Amygdala (tissue), 56 donors: ENCODE results near the gene RNF20.
"Not testable (repeated sequence)": the region's sequence is repeated elsewhere in the genome, so short reads cannot be mapped to it uniquely, and the experiment has no call there.

Experiments
- DNase-seq, 56 donors: peaks; one replicate each; lab custom pipeline; 2025; lab: John Stamatoyannopoulos, UW

RNF20 gene

DNA sequence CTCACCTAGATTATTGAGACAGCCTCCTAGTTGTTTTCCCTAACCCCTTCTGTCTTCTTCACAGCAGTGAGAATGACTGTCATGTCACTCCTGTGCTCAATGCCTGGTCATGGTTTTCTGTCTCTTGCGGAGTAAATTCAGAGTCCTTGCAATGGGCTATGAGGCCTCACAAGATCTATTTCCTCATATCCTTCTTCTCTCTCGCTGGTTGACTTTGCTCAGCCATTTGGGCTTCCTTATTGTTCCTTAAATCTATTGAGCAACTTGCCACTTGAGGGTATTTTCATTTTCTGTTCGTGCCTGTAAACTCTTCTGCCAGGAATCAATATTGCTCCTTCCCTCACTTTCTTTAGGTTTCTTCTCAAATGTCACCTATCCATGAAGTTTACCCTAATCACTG, 52.1 kb downstream of the RNF20 start:
- DNase-seq = no peak

DNA sequence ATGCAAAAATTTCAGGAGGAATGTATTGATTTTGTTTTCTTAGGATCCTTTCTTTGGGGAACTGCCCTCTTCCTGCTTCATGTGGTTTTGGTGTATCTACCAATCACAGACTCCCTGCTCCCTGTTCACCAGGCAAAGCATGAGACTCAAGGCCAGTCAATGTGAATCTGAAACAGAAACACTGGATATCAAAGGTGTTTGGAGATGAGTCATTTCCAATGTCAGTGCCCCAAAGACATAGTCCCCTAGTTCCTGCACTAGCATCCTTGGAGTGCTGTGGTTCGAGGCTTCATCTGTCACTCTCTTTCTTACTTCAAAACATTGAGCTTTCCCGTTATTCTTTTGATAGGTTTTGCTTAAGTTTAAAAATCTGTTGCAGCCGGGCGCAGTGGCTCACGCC, 53.0 kb downstream of the RNF20 start:
- no peak for DNase-seq

DNA sequence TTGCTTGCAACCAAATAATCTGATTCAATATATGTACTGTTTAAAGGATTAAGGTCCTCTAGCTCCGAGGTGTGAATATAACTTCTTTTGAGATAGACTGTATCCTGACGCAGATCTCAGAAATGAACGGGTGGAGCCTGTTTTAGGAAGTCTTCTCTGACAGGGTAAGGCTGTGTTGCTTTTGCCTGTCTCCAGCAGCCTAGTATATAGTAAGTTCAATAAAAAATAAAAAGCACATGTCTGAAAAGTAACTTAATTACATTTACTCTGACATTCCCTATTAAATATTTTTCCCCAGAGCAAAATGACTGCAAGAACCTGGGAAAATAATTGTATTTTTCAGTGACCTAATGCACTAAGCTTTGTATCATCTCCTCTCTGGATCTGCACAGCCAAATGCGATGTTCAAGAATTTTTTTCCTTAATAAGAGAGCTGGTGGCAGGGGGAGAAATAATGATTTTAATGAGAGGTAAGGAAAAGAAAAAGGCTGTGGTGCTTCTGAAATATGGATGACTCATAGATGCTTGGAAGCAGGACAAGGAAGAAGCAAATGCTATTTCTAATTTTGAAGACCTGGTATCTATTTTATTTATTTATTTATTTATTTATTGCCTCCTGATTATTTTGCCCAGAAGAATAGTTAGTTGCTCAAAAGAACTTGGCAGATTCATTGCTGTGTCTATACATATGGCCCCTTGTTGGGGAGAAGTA, 53.8 kb downstream of the RNF20 start:
- no peak for DNase-seq

DNA sequence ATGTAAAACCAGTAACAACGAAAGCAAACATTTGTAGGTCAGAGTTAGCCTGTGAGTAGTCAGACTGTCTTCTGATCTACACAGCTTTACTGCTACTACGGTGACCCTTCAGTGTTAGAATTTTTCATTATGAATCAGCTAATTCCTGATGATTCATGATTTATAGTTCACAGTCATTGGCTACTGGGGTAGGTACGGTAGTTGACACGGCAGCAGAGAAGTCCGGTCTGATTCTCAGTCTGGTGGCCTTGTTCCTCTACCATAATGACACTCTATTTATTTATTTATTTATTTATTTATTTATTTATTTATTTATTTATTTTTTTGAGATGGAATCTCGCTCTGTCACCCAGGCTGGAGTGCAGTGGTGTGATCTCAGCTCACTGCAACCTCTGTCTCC, 56.4 kb downstream of the RNF20 start:
- DNase-seq = not testable (repeated sequence)

DNA sequence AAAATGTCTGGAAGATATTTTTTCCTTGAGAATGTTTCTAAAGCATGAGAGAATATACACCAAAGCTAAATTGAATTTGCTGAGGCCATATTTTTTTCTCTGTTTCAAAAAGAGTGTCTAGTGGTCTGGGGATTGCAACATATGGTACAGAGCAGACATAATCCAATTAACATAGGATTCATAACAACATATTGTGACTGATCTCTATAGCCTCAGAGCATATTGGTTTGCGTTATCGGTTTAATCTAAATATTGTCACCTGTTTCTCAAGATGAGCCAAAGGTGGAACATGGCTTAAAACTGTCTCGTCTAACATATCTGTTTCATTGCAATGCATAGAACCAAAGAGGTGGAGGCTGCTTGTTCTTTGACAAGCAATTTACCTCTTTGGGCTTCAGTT, 57.2 kb downstream of the RNF20 start:
- no peak for DNase-seq

DNA sequence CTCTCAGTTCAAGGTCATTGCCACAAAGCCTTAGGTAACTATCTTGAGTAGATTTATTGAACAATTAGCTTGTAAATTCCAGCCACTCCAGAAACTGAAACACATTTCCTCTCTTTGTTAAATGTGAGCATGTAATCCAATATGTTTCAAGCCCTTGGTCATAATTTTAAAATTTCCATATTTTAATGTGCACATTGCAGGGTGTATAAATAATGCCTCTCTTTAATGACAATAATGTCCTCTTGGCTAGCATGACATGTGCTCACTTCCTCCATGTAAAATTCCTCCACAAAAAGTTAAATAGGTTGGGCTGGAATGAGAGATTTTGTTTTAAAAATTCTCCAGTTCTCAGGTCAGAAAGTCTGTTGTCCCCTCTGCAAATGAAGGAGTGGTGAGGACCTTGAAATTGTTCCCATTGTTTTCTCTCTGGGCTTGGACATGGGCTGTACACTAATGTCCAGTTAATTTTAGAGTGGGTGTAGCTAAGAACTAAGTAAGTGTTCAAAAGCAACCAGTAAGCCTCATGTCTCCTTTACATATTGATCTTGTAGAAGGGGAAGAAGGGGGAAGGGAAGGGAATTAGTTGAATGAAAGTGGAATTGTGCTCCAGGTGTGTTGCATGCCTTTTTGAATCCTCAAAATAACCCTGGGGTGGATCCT, 58.3 kb downstream of the RNF20 start:
- no peak for DNase-seq

DNA sequence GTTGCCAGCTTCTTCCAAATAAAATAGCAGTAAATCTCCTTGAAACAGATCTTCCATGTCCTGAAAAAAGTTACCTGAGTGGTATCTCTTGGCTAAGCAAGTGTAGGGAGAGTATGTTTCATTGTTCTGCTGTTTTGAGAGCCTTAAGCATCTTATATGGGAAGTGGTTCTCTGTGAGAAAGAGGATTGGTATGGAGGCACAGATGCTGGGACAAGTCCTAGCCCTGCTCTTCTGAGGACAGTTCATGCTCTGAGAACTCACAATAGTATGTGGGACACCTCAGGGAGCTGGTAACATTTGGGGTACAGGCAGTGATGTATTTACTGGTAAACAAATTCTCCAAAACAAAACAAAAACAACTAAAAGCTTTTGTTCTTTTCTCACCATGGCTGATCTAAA, 59.1 kb downstream of the RNF20 start:
- DNase-seq = no peak

DNA sequence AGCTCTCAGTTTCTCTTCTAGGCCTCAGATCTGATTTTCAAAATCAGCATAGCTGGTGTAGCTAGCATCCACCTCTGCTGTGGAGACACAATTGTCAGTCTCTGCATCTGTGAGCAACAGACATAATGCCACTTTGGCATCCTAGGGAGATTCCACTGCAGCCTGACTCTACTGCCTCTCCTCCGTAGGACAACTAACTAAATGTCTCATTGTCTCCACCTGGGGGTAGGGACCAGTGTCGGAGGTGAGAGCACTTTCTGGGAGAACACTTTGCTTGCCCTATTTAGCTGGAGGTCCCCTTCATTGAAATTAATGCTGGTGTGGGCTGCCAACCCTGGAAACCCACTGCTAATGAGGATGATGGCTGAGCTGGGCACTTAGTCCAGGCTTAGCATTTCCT, 59.7 kb downstream of the RNF20 start:
- DNase-seq = no peak

DNA sequence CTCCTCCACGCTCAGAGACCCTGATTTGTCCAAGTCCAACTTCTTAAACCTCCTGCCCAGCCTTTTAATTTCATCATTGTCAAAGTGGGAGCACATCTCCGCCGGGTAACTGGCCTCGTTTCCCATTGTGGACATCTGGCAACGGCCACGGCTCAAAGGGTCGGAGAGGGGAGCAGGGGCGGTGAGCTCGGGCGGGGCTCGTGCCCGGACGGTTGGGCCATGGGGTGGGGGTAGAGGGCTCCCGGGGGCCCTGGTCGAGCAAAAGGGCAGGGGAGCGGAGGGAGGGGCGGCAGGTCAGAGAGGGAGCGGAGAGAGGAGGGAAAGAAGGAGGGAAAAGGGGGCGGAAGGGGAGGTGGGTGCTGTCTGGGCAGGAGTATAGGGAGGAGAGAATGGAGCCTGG, 61.1 kb downstream of the RNF20 start, which contains the start of gene PPP3R2:
Gene PPP3R2, minus strand, starts transcription at position 174 of the 400 bp plus-strand sequence. Its CDS starts 48 bp downstream, at position 126.
- no peak for DNase-seq

DNA sequence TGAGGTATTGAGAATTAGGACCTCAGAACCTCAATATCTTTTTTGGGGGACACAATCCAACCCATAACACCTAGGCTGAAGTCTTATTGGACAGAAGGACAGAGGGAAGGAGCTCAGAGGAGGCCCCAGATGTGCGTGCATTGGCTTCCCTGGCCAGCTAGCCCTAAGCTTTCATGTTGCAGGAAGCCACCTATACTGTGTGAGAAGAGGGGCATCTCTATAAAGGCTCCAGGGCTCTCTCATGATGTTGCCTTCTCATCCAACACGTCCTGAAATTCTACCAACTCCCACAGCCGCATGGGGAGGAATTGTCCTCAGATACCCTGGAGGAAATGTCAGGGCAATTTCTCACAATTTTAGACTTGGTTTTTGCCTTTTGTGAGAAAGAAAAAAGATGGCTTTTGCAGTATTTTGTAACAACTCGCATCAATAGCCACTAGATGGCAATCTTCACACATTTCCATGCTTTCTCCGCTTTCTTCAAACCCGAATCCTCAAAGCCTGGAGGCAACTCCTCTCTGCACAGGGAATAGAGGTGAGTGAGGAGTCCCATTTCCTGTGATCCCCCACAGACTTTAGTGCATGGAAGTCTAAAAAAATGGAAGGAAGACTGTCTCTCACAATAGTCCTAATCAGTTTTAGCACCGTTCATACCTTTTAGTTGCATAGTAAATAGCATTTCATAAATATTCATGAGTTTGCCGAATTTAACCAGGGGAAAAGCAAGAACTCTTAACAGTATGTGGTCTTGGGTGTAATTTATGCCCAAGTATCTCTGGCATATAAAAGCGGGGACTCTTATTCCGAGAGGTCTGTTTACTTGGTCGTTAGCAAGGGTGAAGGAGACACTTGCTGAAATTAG, 68.5 kb downstream of the RNF20 start:
- peak in 9 of 56 donors; percentile 2 to 51 (median 8) for DNase-seq

DNA sequence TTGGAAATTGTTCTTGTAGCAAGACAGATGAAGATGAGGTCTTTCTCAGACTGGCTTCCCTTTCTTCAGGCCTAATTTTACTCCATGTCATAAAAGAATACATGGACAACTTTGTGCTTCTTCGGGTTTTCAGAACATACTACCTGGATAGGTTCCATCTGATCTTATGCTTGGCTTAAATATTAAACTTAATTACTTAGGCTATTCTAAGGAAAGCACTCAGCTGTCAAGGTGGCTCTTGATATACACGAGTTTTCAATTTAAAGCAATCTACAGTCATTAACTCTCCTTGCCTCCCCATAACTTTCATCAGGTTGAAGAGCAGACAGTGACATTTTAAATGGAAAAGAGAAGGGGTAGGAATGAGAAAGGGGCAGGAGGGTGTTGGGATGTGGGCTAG, 70.6 kb downstream of the RNF20 start:
- no peak for DNase-seq

DNA sequence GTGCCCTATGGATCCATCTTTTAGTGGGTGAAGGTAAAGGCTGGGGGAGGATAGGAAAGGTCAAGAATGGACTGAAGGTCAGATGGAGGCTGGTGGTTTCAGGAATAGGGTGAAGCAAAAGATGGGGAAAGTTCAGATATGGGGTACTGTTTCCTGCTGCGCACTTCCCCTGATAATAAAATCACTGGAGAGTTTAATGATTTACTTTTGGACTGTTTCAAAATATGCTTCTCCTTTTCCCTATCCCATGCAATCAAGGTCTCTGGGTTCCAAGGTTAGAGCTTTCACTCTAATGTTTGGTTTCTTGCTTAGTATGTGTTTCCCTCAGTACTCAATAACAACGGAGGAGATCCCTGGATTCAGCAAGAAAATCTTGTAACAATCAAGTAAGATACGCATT, 71.9 kb downstream of the RNF20 start:
- DNase-seq = no peak
